ENCODE results near the gene TREX2.
"Not testable (repeated sequence)": the region's sequence is repeated elsewhere in the genome, so short reads cannot be mapped to it uniquely, and the experiment has no call there.

TREX2 gene

GRCh38 chrX:153406011-153406410, 39.8 kb downstream of the TREX2 start:
- no peak for DNase-seq

DNA sequence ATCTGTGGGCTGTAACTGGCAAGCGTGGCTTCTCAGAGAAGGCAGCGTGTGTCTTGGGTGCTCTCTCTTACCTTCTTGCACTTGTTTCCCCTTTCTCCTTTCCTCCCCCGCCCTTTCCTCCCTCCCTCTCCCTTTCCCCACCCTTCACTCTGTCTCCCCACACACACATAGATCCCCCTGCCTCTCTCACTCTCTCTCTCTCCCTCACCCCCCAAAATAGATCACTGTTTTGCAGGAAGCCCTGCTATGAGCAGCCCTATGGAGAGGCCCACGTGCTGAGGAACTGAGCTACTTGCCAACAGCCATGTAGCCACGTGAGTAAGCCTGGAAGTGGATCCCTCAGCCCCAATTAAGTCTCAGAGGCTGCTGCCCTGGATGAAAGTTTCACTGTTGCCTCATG, 40.4 kb downstream of the TREX2 start:
- no peak for DNase-seq

- DNase-seq: not testable (repeated sequence)
These were observed 41.5 kb downstream of the TREX2 start for GRCh38 chrX:153404333-153404732.

- DNase-seq: no peak
These were observed 44.6 kb downstream of the TREX2 start, which contains the start of gene PNMA6E for GRCh38 chrX:153401133-153401764. Gene PNMA6E (minus strand): TSS chrX:153401350. CDS start chrX:153398849, 2,501 bp downstream.

DNA sequence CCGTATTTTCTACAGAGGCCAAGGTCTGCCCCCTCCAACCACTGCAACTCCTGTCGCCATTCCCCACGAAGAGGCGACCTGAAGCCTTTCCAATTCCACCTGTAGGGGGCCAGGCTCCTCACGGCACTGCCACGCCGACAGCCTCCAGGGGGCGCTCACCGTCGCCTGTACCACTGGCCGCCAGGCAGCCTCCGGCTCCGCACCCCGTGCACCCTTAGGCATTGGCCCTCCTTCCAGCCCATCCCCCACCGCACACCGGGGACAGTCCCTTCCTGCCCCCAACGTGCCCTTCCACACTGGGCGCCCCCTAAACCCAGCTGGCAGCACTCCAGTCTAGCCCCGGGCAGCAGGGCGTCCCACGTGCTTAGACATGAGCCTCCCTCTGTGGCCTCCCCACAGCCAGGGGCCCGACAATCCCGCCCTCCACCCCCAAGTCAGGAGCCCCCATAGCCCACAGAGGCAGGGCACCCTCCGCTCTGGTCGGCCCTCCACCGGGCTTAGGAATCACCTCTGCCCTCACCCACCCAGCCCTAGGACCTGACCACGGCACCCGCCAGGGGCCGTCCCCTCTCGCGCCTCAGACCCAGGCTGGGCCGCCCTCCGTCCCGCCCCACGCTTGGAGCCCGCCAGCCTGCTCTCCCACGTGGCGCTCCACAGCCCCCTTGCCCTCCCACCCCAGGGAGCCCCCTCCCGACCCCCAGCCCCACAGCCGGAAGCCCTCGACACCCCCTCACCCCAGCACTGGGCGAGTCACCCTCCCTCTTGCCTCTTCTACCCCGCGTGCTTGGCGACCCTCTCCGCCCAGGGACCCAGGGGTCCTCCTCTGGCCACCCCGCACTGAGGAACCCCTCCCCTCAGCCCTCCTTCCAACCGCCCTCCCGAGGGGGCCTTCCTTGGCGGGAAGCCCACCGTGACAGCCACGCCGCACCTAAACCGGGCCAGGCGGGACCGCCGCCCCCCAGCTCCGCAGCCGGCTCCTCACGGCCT, 45.4 kb downstream of the TREX2 start:
- peak; percentile 15 to 53 for DNase-seq

GRCh38 chrX:153398275-153398960, 47.4 kb downstream of the TREX2 start:
- DNase-seq: no peak

DNA sequence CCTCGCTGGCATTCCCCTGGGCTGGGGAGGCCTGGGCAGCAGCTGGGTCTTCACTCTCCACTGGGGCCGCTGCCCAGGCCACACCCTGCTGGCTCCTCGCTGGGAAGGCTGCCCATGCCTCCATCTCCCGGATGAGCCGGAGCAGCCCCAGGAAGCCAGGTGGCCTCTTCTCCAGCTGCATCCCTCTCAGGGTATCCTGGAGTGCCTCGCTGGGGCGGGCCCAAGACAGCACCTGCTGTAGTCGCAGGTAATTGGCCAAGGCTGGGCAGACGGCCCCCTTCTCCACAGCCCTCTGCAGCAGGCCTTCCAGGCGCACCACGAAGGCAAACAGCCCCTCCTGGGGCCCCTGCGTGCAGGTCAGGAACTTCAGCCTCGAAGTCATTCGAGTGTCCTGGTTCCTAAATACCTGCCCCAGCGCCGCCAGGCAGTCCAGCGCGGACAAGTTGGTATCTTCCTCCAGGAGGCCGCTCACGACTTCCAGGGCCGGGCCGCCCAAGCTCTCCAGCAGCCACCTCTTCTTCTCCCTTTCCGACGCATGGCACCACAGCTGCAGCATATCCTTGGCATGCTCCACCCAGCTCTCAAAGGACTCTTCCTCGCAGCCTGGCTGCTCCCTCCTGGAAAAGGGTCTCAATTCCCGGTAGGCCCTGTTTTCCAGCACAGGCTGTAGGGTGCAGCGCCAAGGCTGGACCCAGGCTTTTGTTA, 48.4 kb downstream of the TREX2 start:
- DNase-seq: no peak

DNA sequence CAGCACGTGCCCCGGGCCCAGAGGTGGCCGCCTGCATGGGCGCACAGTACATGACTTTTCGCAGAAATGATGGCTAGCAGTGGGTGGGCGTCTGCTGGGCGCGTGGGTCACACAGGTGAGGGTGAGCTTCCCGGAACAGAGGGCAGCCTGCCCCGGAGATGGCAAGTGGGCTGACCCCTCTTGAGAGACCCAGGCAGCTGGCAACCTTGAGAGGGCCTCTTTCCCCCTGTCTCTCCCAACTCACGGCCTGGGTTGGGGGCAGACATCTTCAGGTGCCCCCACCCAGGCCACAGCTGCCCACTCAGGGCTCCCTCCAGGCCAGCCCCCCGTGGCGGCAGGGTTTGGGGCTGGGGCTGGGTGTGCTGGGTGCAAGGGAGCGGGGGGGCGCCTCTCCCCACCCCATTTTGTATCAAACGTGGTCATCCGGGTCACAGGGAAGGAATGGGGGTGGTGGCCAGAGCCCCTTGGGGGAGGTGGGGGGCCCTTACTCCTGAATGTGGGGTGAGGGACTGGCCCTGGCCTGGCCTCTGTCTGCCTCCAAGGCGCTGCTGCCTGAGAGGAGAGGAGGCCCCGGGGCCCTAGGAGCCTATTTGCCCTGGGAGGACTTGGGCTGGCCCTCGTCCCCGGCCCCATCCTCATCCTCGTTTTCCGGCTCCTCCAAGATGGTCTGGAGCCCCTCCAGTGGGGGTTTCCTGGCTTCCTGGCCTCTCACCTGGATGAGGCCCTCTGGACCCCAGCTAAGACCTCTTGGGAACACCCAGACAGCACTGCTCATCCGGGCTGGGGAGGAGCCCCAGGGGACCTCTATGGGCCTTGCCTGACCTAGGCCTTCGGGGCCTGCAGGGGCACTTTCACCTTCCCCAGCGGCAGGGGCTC, 49.3 kb downstream of the TREX2 start:
- no peak for DNase-seq

- no peak for DNase-seq
These were observed 50.1 kb downstream of the TREX2 start for GRCh38 chrX:153395613-153396319.

DNA sequence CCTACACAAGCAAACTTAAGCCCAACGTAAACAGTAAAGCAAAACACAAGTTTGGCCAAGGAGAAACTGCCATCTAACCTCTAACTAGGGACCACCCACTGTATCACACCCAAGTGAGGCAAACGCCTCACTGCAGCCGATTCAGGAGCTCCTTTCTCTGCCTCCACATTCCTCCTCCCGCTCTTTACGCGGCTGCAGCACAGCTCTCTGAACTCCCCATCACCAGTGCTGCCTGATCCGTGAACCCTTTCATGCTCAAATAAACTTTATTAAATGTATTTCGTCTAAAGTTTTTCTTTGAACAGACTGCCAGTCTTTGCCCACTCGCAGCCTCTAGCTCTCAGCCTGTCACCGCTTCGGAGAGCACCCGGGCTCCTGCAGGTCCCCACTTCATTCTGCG, 51.2 kb downstream of the TREX2 start:
- no peak for DNase-seq
